ENCODE results near the gene IRS1. TPM values are rescaled to one million over a fixed set of nuclear protein-coding genes. Genes with fewer than 3 reads are reported as not detected.
A peak's percentile ranks its signal among the peaks of the same experiment; 100 is the strongest.
"Not testable (repeated sequence)": the region's sequence is repeated elsewhere in the genome, so short reads cannot be mapped to it uniquely, and the experiment has no call there.

Gene IRS1, protein sequence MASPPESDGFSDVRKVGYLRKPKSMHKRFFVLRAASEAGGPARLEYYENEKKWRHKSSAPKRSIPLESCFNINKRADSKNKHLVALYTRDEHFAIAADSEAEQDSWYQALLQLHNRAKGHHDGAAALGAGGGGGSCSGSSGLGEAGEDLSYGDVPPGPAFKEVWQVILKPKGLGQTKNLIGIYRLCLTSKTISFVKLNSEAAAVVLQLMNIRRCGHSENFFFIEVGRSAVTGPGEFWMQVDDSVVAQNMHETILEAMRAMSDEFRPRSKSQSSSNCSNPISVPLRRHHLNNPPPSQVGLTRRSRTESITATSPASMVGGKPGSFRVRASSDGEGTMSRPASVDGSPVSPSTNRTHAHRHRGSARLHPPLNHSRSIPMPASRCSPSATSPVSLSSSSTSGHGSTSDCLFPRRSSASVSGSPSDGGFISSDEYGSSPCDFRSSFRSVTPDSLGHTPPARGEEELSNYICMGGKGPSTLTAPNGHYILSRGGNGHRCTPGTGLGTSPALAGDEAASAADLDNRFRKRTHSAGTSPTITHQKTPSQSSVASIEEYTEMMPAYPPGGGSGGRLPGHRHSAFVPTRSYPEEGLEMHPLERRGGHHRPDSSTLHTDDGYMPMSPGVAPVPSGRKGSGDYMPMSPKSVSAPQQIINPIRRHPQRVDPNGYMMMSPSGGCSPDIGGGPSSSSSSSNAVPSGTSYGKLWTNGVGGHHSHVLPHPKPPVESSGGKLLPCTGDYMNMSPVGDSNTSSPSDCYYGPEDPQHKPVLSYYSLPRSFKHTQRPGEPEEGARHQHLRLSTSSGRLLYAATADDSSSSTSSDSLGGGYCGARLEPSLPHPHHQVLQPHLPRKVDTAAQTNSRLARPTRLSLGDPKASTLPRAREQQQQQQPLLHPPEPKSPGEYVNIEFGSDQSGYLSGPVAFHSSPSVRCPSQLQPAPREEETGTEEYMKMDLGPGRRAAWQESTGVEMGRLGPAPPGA (N-terminal part only)
- 1 to 10 TPM; 2.0 to 2.1 TPM for total RNA-seq

DNA sequence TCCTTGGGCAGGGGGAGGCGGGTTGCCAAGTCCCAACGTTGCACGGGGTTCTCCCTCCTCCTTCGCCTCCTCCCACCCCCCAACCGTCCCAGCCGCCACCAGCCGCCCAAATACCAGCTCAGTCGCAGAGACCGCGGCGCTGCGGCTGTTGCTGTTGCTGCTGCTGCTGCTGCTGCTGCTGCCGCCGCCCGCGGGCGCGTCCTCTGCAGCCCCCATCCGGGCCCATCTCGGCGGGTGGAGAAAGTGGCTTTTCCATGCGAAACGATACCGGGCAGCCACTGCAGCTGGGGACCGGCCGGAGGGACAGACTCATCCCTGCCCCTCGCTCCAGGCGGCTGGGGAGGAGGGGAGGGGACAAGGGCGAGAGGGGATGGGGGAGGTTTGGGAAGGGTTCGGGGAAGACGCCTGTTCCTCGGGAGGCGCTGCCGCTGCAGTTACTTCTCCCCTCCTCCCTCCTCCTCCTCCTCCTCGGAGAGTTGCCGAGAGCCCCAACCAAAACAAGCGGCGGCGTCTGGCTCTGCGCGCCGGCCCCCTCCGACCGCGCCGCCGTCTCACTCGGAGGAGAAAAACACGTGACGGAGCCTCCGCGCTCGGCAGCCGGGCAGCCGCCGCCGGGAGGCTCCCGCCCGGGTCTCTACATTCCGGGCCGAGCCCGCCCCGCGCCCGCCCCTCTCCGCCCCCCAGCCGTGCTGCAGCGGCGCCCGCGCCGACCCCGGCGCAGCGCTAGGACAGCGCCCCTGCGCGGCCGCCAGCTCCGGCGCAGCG, at the start of gene IRS1:
IRS1 (minus strand) TSS at position 610 of the 765 bp plus-strand sequence. CDS start 1,082 bp downstream, outside the sequence.
- peak within 1 kb of the TSS; percentile 80 for H3K4me3 Mint-ChIP-seq
- no peaks in the 10 kb centered on the region for H3K9me3 Mint-ChIP-seq
- H3K27ac Mint-ChIP-seq = peak within 1 kb of the TSS; percentile 38
- intact Hi-C loops (cut with micrococcal nuclease) = loop anchor here (1.0 to 10.0 kb wide), 3 partner anchors 8 to 1875 kb away; partner anchors contain the start of gene RHBDD1
- DNase-seq = peak; percentile 74
- H3K36me3 Mint-ChIP-seq = no peaks in the 10 kb centered on the region
- peaks cover 24% of the 10 kb centered on the region for H3K4me1 Mint-ChIP-seq (ENCODE audit: low read depth)
- POLR2A ChIA-PET = interaction anchor here (0.9 to 2.4 kb wide), 3 partner anchors 10 to 63 kb away, joined by 3 to 11 read pairs (median 3); partner anchors contain the start of gene RHBDD1
- peaks cover 13% of the 10 kb centered on the region for H3K27me3 Mint-ChIP-seq
- CTCF ChIA-PET = interaction anchor here (0.6 to 6.5 kb wide), 21 partner anchors 10 to 1137 kb away, joined by 3 to 53 read pairs (median 4); no protein-coding TSS in a partner anchor

DNA sequence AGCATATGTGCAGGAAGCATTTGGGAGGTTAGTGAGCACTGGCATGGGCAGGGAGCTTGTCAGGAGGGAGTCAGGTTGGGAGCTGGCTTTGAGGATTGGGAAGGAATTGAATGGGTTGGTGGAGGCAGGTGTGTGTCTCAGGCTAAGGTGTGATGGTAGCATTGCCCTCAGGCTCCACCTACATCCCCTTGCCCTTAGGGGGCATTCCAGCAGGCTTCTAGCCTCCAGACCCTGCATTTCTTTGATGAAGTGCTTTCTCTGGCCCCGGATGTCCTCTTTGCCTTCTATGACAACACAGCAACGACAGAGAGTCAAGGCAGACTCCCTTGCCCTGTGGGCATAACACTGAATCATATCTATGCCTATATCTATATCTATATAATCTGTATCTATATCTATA, 49.7 kb upstream of the IRS1 start:
- ChIA-PET POLR2A (no interaction called here), CTCF (no interaction called here)

DNA sequence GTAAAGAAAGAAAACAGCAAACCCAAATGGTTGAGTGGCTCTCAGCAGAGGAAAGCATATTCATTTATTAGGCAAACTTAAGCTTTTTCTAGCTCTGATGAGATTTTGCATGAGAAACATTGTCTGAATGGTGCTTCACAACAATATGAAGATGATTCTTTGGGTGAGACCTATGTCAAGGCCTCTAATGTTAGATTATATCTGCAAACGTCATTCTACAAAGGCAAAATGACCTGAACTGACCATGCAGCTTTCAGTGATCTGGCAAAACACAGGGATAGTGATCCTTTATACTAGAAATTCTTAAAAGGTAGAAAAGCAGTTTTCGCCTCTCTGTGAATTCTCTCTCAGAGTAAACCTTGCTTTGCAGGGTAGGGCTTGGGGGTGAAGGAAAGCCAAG, 47.9 kb upstream of the IRS1 start:
- Mint-ChIP-seq H3K27ac (no peak overlapping the region), H3K4me1 (ENCODE audit: low read depth) (peaks cover 19% of the 10 kb centered on the region), H3K36me3 (peaks cover 27% of the 10 kb centered on the region), H3K9me3 (no peaks in the 10 kb centered on the region), H3K4me3 (no peak overlapping the region), H3K27me3 (no peaks in the 10 kb centered on the region)
- intact Hi-C loops (cut with micrococcal nuclease) = no loop called here
- ChIA-PET CTCF (no interaction called here), POLR2A (no interaction called here)
- DNase-seq = no peak

More for the DNA sequence above, 49.7 kb upstream of the IRS1 start:
- DNase-seq = no peak
- no peaks in the 10 kb centered on the region for H3K9me3 Mint-ChIP-seq
- H3K36me3 Mint-ChIP-seq = peaks cover 16% of the 10 kb centered on the region
- H3K27me3 Mint-ChIP-seq = no peaks in the 10 kb centered on the region
- H3K4me1 Mint-ChIP-seq (ENCODE audit: low read depth) = peaks cover 6% of the 10 kb centered on the region
- no peak overlapping the region for H3K4me3 Mint-ChIP-seq
- H3K27ac Mint-ChIP-seq = no peak overlapping the region
- intact Hi-C loops (cut with micrococcal nuclease) = no loop called here

DNA sequence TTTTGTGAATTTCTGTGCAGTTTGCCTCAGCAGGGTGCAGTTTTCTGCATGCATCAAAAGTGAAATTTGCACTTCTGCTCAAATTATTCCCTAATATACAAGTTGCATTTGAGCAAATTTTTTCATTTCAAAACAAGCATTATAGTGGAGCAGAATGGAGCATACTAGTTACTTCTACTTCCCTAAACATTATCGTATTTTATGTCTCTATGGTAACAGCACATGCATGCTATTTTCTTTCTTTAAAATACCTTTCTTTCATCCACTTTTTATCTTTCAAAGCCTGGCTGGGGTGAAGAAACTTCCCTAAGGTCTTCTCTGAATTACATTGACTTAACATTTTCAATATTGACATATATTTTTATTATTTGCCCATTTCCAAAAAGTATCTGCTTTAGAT, 47.5 kb upstream of the IRS1 start:
- H3K4me3 Mint-ChIP-seq = no peak overlapping the region

DNA sequence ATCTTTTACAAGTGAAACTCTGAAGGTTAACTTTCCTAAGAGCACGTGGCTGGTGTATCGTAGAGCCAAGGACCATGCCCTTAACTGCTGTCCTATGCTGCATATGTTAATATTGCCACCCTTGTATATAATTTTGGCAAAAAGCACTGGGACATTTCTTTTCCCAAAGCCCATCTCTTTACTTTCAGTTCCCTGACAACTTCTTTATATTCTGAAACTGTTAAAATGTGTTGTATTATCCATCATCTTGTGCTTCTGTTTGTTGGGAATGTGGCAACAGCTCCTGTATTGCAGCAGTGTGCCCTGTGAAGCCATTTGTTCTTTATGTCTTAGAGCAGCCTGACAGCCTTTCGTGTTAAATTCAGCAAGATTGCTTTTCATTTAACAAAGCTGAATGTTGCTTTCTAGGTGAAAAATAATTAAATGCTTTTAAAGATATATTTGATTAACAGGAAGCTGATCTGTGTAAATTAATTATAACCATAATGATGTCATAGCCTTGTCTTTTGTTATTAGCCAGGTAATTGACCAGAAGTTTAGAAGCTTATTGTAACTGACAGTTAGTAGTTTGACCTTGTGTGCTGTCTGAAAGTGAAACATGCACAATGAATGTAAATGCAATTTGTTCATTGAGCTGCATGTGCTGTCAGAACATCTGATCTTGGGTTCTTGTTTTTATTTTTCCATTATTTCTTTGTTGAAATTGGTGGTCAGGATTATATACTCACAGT, 45.9 kb upstream of the IRS1 start:
- DNase-seq = no peak
- Mint-ChIP-seq H3K9me3 (no peaks in the 10 kb centered on the region), H3K27ac (no peak overlapping the region), H3K27me3 (no peaks in the 10 kb centered on the region), H3K36me3 (peaks cover 31% of the 10 kb centered on the region), H3K4me3 (no peak overlapping the region), H3K4me1 (ENCODE audit: low read depth) (peaks cover 31% of the 10 kb centered on the region)
- intact Hi-C loops (cut with micrococcal nuclease) = no loop called here
- POLR2A ChIA-PET = no interaction called here
- CTCF ChIA-PET = no interaction called here

More for the DNA sequence above, 47.5 kb upstream of the IRS1 start:
- H3K9me3 Mint-ChIP-seq = no peaks in the 10 kb centered on the region
- H3K27ac Mint-ChIP-seq = no peak overlapping the region
- ChIA-PET POLR2A (no interaction called here), CTCF (no interaction called here)
- H3K36me3 Mint-ChIP-seq = peaks cover 29% of the 10 kb centered on the region
- no peak for DNase-seq
- intact Hi-C loops (cut with micrococcal nuclease) = no loop called here
- H3K4me1 Mint-ChIP-seq (ENCODE audit: low read depth) = peaks cover 23% of the 10 kb centered on the region
- H3K27me3 Mint-ChIP-seq = no peaks in the 10 kb centered on the region

DNA sequence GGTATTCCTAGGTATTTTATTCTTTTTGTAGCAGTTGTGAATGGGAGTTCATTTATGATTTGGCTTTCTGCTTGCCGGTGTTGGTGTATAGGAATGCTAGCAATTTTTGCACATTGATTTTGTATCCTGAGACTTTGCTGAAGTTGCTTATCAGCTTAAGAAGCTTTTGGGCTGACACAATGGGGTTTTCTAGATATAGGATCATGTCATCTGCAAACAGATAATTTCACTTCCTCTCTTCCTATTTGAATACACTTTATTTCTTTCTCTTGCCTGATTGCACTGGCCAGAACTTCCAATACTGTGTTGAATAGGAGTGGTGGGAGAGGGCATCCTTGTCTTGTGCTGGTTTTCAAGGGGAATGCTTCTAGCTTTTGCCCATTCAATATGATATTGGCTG, 43.4 kb upstream of the IRS1 start:
- peaks cover 37% of the 10 kb centered on the region for H3K36me3 Mint-ChIP-seq
- H3K4me3 Mint-ChIP-seq; H3K27me3 Mint-ChIP-seq; POLR2A ChIA-PET; CTCF ChIA-PET; H3K9me3 Mint-ChIP-seq; DNase-seq; intact Hi-C loops (cut with micrococcal nuclease); H3K27ac Mint-ChIP-seq: not testable (repeated sequence)
- peaks cover 53% of the 10 kb centered on the region for H3K4me1 Mint-ChIP-seq (ENCODE audit: low read depth)

DNA sequence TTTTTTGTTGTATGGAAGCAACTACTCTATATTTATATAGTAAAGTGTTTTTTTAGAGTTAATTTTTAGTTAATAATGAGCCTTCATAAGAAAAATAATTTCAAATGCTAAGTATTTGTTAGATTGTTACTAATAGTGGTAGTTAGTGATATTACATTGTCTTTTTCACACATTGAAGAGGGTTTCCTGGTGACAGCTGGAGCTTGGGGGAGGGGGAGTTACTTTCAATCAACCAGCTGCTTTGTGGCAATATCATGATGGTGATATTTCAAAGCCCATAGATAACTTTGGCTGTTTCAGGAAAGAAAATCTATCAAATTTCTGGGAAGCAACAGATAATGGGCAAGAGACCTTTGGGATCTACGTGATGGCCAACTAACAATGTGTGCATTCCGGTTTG, 40.3 kb upstream of the IRS1 start:
- ChIA-PET CTCF (interaction anchor here (0.7 to 2.8 kb wide), 3 partner anchors 38 to 233 kb away, joined by 3 to 8 read pairs (median 5); partner anchors contain the start of gene IRS1), POLR2A (no interaction called here)
- H3K36me3 Mint-ChIP-seq = peaks cover 37% of the 10 kb centered on the region
- peak overlapping the region; percentile 32 for H3K27ac Mint-ChIP-seq
- no peaks in the 10 kb centered on the region for H3K9me3 Mint-ChIP-seq
- DNase-seq = peak; percentile 22
- intact Hi-C loops (cut with micrococcal nuclease) = loop anchor here (1.0 to 10.0 kb wide), 8 partner anchors 33 to 1913 kb away; partner anchors contain the start of genes CCL20, DOCK10 and MFF
- no peak overlapping the region for H3K4me3 Mint-ChIP-seq
- H3K27me3 Mint-ChIP-seq = no peaks in the 10 kb centered on the region
- peaks cover 63% of the 10 kb centered on the region for H3K4me1 Mint-ChIP-seq (ENCODE audit: low read depth)

DNA sequence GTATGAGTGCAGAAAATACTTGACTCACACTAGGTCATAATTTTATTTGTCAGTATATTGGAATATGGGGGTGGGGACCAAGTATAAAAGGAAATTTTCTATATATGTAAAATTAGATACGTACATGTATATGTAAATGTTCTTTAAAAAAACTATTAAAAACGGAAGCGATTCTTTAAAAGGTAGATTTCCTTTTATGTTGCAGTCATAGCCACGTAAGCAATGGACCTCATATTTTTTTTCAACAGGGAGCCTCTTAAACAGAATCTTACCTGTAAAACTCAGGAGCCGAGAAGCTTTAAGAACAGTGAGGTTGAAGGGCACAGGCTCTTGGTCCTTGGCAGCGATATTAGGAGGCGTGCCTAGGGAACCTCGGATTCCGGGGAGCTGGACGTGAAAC, 39.5 kb upstream of the IRS1 start:
- H3K27me3 Mint-ChIP-seq = no peaks in the 10 kb centered on the region
- intact Hi-C loops (cut with micrococcal nuclease) = loop anchor here (1.0 to 10.0 kb wide), 8 partner anchors 34 to 1912 kb away; partner anchors contain the start of genes CCL20, DOCK10 and MFF
- no peaks in the 10 kb centered on the region for H3K9me3 Mint-ChIP-seq
- CTCF ChIA-PET = interaction anchor here (1.5 to 2.8 kb wide), 2 partner anchors 37 to 39 kb away, joined by 5 to 8 read pairs; partner anchors contain the start of gene IRS1
- POLR2A ChIA-PET = no interaction called here
- H3K36me3 Mint-ChIP-seq = peaks cover 41% of the 10 kb centered on the region
- peaks cover 64% of the 10 kb centered on the region for H3K4me1 Mint-ChIP-seq (ENCODE audit: low read depth)
- H3K4me3 Mint-ChIP-seq = peak overlapping the region; percentile 68
- DNase-seq = no peak
- H3K27ac Mint-ChIP-seq = peak overlapping the region; percentile 99

DNA sequence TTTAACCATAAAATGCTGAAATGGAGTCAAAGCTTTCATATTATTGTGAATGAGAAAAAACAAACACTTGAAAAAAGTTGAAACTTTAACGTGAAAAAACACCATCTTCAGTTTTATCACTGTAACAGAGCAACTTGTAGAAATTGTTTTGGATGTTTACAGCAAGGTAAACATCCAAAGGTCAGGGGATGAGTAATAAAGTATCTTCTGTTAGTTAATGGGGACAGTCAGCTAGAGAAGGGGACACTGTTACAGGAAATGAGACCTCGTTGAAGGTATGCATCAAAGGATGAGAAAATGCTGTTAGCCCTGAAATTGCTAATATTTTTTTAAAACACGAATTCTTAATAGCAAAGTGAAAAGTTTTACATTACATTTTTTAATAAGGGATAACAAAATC, 39.1 kb upstream of the IRS1 start:
- peak overlapping the region; percentile 68 for H3K4me3 Mint-ChIP-seq
- peaks cover 38% of the 10 kb centered on the region for H3K36me3 Mint-ChIP-seq
- peak overlapping the region; percentile 99 for H3K27ac Mint-ChIP-seq
- ChIA-PET POLR2A (no interaction called here), CTCF (interaction anchor here (1.5 kb wide), 1 partner anchor 36 kb away, joined by 5 read pairs; no protein-coding TSS in a partner anchor)
- intact Hi-C loops (cut with micrococcal nuclease) = loop anchor here (1.0 to 10.0 kb wide), 8 partner anchors 35 to 1911 kb away; partner anchors contain the start of genes CCL20, DOCK10 and MFF
- DNase-seq = no peak
- peaks cover 64% of the 10 kb centered on the region for H3K4me1 Mint-ChIP-seq (ENCODE audit: low read depth)
- H3K27me3 Mint-ChIP-seq = no peaks in the 10 kb centered on the region
- no peaks in the 10 kb centered on the region for H3K9me3 Mint-ChIP-seq

DNA sequence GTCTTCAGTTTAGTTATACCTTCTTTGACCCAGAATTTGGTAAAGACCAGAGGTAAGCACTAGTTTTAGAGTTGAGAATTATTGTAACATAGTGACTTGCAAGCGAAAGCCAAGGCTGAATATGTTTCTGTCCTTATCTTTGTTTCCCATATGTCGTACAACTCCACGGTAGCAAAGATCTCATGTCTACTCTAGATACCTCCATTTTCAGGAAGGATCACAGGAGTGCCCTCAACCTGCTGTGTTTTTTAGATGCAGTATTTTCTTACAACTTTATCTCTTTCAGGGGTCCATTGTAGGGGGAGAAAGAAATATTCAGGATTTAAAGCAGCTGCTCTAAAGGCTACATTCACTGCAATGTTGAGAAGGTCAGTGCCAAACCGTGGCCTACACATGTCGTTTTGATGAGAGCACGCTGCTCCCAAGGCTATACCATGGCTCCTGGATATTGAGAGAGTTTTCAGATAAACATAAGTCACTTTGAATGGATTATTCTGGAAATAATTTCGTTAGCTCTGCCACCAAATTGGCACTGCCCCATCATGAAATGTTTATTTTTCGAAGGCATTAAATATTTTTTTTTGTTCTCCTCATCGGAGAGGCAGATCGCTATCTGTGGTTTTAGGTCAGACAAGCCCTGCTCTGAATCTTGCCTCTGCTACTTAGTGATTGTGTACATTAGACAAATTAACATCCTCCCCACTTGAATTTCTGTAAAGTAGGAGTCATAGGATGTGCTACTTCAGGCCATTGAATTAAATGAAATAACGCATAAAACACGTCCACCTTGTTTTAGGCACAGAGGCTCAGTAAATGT, 38.4 kb upstream of the IRS1 start:
- Mint-ChIP-seq H3K9me3 (no peaks in the 10 kb centered on the region), H3K27ac (peak overlapping the region; percentile 99), H3K36me3 (peaks cover 37% of the 10 kb centered on the region), H3K27me3 (no peaks in the 10 kb centered on the region), H3K4me1 (ENCODE audit: low read depth) (peaks cover 64% of the 10 kb centered on the region), H3K4me3 (peak overlapping the region; percentile 92)
- no peak for DNase-seq
- CTCF ChIA-PET = interaction anchor here (0.5 to 1.5 kb wide), 3 partner anchors 36 to 1012 kb away, joined by 3 to 5 read pairs (median 4); no protein-coding TSS in a partner anchor
- intact Hi-C loops (cut with micrococcal nuclease) = loop anchor here (2.0 to 10.0 kb wide), 9 partner anchors 157 to 1911 kb away; partner anchors contain the start of genes CCL20, DOCK10 and MFF
- POLR2A ChIA-PET = no interaction called here

Measured in activated CD4-positive, alpha-beta memory T cell treated with anti-CD3 and anti-CD28 coated beads for 36 hours (primary cell).